ENCODE results near the gene DET1. TPM values are rescaled to one million over a fixed set of nuclear protein-coding genes. Genes with fewer than 3 reads are reported as not detected.
"Not testable (repeated sequence)": the region's sequence is repeated elsewhere in the genome, so short reads cannot be mapped to it uniquely, and the experiment has no call there.

The DET1 gene
- total RNA-seq, 2 experiments from 2014 or later: 2.2 to 2.8 TPM

DNA sequence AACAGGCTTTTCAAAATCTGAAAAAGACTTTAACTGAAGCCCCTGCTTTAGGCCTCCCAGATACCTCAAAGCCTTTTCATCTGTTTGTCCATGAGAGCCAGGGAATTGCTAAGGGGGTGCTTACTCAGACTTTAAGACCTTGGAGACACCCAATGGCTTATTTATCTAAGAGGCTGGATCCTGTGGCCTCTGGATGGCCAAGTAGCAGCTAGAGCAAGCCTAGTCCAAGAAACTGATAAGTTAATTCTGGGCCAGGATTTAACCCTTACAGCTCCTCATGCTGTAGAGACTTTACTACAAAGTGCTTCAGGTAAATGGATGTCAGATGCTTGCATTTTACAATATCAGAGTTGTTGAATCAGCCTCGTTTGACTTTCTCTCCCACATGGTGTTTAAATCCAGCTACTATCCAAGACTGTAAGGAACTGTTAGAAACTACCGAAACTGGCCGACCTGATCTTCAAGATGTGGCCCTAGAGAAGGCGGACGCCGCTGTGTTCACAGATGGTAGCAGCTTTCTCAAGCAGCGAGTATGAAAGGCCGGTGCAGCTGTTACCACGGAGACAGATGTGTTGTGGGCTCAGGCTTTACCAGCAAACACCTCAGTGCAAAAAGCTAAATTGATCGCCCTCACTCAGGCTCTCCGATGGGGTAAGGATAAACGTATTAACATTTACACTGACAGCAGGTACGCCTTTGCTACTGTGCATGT is 3.3 kb downstream of the DET1 start:
- Mint-ChIP-seq H3K36me3 (ENCODE audit: low read depth) (no peaks in the 10 kb centered on the region), H3K4me3 (no peak overlapping the region), H3K27me3 (no peaks in the 10 kb centered on the region), H3K9me3 (no peaks in the 10 kb centered on the region), H3K27ac (no peak overlapping the region), H3K4me1 (ENCODE audit: low read depth) (peaks cover 19% of the 10 kb centered on the region)
- TF ChIP-seq, protein P1, sequence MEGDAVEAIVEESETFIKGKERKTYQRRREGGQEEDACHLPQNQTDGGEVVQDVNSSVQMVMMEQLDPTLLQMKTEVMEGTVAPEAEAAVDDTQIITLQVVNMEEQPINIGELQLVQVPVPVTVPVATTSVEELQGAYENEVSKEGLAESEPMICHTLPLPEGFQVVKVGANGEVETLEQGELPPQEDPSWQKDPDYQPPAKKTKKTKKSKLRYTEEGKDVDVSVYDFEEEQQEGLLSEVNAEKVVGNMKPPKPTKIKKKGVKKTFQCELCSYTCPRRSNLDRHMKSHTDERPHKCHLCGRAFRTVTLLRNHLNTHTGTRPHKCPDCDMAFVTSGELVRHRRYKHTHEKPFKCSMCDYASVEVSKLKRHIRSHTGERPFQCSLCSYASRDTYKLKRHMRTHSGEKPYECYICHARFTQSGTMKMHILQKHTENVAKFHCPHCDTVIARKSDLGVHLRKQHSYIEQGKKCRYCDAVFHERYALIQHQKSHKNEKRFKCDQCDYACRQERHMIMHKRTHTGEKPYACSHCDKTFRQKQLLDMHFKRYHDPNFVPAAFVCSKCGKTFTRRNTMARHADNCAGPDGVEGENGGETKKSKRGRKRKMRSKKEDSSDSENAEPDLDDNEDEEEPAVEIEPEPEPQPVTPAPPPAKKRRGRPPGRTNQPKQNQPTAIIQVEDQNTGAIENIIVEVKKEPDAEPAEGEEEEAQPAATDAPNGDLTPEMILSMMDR (IDR thresholded peaks at IDR 0.05): no peak
- POLR2A ChIA-PET: no interaction called here
- Histone ChIP-seq H3K27ac (ENCODE audit: low read depth in 1 of 2, low read length in 2 of 2) (no peak overlapping the region), H3K4me3 (ENCODE audit: low read length) (no peak overlapping the region), H3K36me3 (ENCODE audit: insufficient read depth, low read length) (no peaks in the 10 kb centered on the region), H3K9me3 (ENCODE audit: control insufficient read depth in 1 of 2, insufficient read depth in 1 of 2, low read length in 2 of 2) (no peaks in the 10 kb centered on the region), H3K4me1 (ENCODE audit: insufficient read depth, low read length) (peaks cover 10% of the 10 kb centered on the region), H3K27me3 (ENCODE audit: control insufficient read depth in 1 of 2, insufficient read depth in 2 of 2, low read length in 2 of 2) (no peaks in the 10 kb centered on the region)
- intact Hi-C loops (cut with DNase I, micrococcal nuclease): loop anchor here in 1 of 2 experiments (10.0 kb wide), 4 partner anchors 122 to 792 kb away; partner anchors contain the start of genes ABHD2 and POLG
- DNase-seq (no peak), ATAC-seq (ENCODE audit: poor library complexity) (no peak)
- CTCF ChIA-PET: no interaction called here

DNA sequence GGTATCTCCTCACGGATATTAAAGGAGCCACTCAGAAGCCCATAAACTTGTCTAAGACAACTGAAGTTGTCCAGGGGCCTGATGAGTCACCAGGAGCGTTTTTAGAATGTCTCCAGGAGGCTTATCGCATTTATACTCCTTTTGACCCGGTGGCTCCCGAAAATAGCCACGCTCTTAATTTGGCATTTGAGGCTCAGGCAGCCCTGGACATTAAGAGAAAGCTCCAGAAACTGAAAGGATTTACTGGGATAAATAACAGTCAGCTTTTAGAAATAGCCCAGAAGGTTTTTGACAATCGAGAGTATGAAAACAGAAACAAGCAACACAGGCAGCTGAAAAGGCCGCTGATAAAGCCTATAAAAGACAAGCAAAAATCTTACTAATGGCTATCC is 4.1 kb downstream of the DET1 start:
- ATAC-seq (ENCODE audit: poor library complexity): no peak
- no peaks in the 10 kb centered on the region for H3K27me3 Mint-ChIP-seq

DNA sequence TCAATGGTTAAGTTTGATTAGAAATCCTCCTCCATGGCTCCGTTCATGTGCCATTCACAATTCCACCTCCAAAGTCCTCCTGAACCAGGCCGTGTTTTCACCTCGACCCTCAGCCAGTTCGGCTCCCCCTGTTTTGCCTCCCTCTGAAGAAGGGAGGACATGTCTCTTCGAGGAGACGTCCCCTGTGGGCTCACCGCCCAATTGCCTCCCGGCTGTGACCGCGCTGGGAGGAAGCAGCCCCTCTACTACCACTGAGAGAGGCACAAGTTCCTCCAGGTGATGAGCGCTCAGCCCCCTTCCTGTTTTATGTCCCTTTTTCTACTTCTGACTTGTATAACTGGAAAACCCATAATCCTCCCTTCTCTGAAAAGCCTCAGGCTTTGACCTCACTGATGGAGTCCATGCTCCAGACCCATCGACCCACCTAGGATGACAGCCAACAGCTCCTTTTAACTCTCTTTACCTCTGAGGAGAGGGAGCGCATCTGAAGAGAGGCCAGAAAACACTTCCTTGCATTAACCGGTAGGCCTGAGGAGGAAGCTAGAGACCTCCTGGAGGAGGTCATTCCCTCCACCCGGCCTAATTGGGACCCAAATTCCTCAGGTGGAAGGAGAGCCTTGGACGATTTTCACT is 4.7 kb downstream of the DET1 start:
- POLR2A ChIA-PET: no interaction called here

More for the DNA sequence above, 4.1 kb downstream of the DET1 start:
- no peaks in the 10 kb centered on the region for H3K27me3 ChIP-seq (ENCODE audit: control insufficient read depth in 1 of 2, insufficient read depth in 2 of 2, low read length in 2 of 2)
- no peak overlapping the region for H3K27ac ChIP-seq (ENCODE audit: low read depth in 1 of 2, low read length in 2 of 2)
- Mint-ChIP-seq H3K9me3 (no peaks in the 10 kb centered on the region), H3K36me3 (ENCODE audit: low read depth) (peaks cover 3% of the 10 kb centered on the region), H3K4me3 (no peak overlapping the region), H3K27ac (no peak overlapping the region), H3K4me1 (ENCODE audit: low read depth) (peaks cover 19% of the 10 kb centered on the region)
- intact Hi-C loops (cut with DNase I, micrococcal nuclease): loop anchor here in 1 of 2 experiments (10.0 kb wide), 4 partner anchors 122 to 792 kb away; partner anchors contain the start of genes ABHD2 and POLG
- DNase-seq: no peak
- no peaks in the 10 kb centered on the region for H3K36me3 ChIP-seq (ENCODE audit: insufficient read depth, low read length)
- H3K9me3 ChIP-seq (ENCODE audit: control insufficient read depth in 1 of 2, insufficient read depth in 1 of 2, low read length in 2 of 2): no peaks in the 10 kb centered on the region
- CTCF ChIA-PET: no interaction called here
- TF ChIP-seq, protein P1 (IDR thresholded peaks at IDR 0.05): no peak
- H3K4me3 ChIP-seq (ENCODE audit: low read length): no peak overlapping the region
- peaks cover 10% of the 10 kb centered on the region for H3K4me1 ChIP-seq (ENCODE audit: insufficient read depth, low read length)
- POLR2A ChIA-PET: no interaction called here

DNA sequence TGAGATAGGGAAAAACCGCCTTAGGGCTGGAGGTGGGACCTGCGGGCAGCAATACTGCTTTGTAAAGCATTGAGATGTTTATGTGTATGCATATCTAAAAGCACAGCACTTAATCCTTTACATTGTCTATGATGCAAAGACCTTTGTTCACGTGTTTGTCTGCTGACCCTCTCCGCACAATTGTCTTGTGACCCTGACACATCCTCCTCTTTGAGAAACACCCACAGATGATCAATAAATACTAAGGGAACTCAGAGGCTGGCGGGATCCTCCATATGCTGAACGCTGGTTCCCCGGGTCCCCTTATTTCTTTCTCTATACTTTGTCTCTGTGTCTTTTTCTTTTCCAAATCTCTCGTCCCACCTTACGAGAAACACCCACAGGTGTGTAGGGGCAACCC is 5.4 kb downstream of the DET1 start:
- H3K9me3 ChIP-seq (ENCODE audit: control insufficient read depth in 1 of 2, insufficient read depth in 1 of 2, low read length in 2 of 2); POLR2A ChIA-PET; H3K27me3 Mint-ChIP-seq; H3K36me3 ChIP-seq (ENCODE audit: insufficient read depth, low read length); H3K4me1 ChIP-seq (ENCODE audit: insufficient read depth, low read length); H3K4me3 Mint-ChIP-seq; H3K9me3 Mint-ChIP-seq; H3K36me3 Mint-ChIP-seq (ENCODE audit: low read depth); H3K27me3 ChIP-seq (ENCODE audit: control insufficient read depth in 1 of 2, insufficient read depth in 2 of 2, low read length in 2 of 2); ATAC-seq (ENCODE audit: poor library complexity); CTCF ChIA-PET; H3K27ac Mint-ChIP-seq; H3K27ac ChIP-seq (ENCODE audit: low read depth in 1 of 2, low read length in 2 of 2); DNase-seq; H3K4me3 ChIP-seq (ENCODE audit: low read length); H3K4me1 Mint-ChIP-seq (ENCODE audit: low read depth): not testable (repeated sequence)
- intact Hi-C loops (cut with DNase I, micrococcal nuclease): loop anchor here in 1 of 2 experiments (10.0 kb wide), 4 partner anchors 124 to 794 kb away; partner anchors contain the start of genes ABHD2 and POLG

More for the DNA sequence above, 4.7 kb downstream of the DET1 start:
- no peak overlapping the region for H3K27ac ChIP-seq (ENCODE audit: low read depth in 1 of 2, low read length in 2 of 2)
- Mint-ChIP-seq H3K36me3 (ENCODE audit: low read depth) (peaks cover 5% of the 10 kb centered on the region), H3K27me3 (no peaks in the 10 kb centered on the region), H3K9me3 (no peaks in the 10 kb centered on the region), H3K4me3 (no peak overlapping the region), H3K27ac (no peak overlapping the region), H3K4me1 (ENCODE audit: low read depth) (peaks cover 14% of the 10 kb centered on the region)
- intact Hi-C loops (cut with DNase I, micrococcal nuclease): loop anchor here in 1 of 2 experiments (10.0 kb wide), 4 partner anchors 123 to 793 kb away; partner anchors contain the start of genes ABHD2 and POLG
- H3K4me3 ChIP-seq (ENCODE audit: low read length): no peak overlapping the region
- H3K27me3 ChIP-seq (ENCODE audit: control insufficient read depth in 1 of 2, insufficient read depth in 2 of 2, low read length in 2 of 2): no peaks in the 10 kb centered on the region
- CTCF ChIA-PET: no interaction called here
- TF ChIP-seq, protein P1 (IDR thresholded peaks at IDR 0.05): no peak
- no peaks in the 10 kb centered on the region for H3K9me3 ChIP-seq (ENCODE audit: control insufficient read depth in 1 of 2, insufficient read depth in 1 of 2, low read length in 2 of 2)
- ATAC-seq (ENCODE audit: poor library complexity) (no peak), DNase-seq (no peak)
- peaks cover 6% of the 10 kb centered on the region for H3K4me1 ChIP-seq (ENCODE audit: insufficient read depth, low read length)
- no peaks in the 10 kb centered on the region for H3K36me3 ChIP-seq (ENCODE audit: insufficient read depth, low read length)

DNA sequence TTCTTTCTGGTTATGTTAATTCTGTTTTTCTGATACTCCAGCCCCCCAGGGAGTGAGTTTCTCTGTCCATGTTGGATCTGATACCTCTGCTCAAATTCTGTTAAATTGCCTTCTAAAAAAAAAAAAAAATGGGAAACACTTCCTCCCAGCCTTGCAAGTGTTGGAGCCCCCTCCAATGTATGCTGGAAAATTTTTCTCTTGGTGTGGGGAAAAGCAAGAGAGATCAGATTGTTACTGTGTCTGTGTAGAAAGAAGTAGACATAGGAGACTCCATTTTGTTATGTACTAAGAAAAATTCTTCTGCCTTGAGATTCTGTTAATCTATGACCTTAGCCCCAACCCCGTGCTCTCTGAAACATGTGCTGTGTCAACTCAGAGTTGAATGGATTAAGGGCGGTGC is 6.1 kb downstream of the DET1 start:
- H3K4me1 Mint-ChIP-seq (ENCODE audit: low read depth); H3K27me3 ChIP-seq (ENCODE audit: control insufficient read depth in 1 of 2, insufficient read depth in 2 of 2, low read length in 2 of 2); H3K36me3 ChIP-seq (ENCODE audit: insufficient read depth, low read length); H3K27ac ChIP-seq (ENCODE audit: low read depth in 1 of 2, low read length in 2 of 2); H3K4me3 Mint-ChIP-seq; H3K4me3 ChIP-seq (ENCODE audit: low read length); H3K9me3 Mint-ChIP-seq; H3K27ac Mint-ChIP-seq; H3K4me1 ChIP-seq (ENCODE audit: insufficient read depth, low read length); POLR2A ChIA-PET; ATAC-seq (ENCODE audit: poor library complexity); DNase-seq; H3K9me3 ChIP-seq (ENCODE audit: control insufficient read depth in 1 of 2, insufficient read depth in 1 of 2, low read length in 2 of 2); H3K27me3 Mint-ChIP-seq; CTCF ChIA-PET: not testable (repeated sequence)
- intact Hi-C loops (cut with DNase I, micrococcal nuclease): loop anchor here in 1 of 2 experiments (10.0 kb wide), 4 partner anchors 124 to 794 kb away; partner anchors contain the start of genes ABHD2 and POLG
- peaks cover 15% of the 10 kb centered on the region for H3K36me3 Mint-ChIP-seq (ENCODE audit: low read depth)
